GM23338 (cell line): Measurements from ENCODE around the gene PGAP3. TPM values are rescaled to one million over a fixed set of nuclear protein-coding genes. Genes with fewer than 3 reads are reported as not detected.

Source experiments
- ATAC-seq: fragments of 200-7000 bp; cut with Tn5 transposase; 3 replicates; pipeline ENCODE4 v1.9.1; 2020
- DNase-seq: peaks from one replicate; pipeline ENCODE4 v3.0.0-alpha.2; 2015; ENCODE audit warnings: low spot score
- H2AFZ ChIP-seq: fragments of 200-600 bp; sonication (generic); 2 replicates; pipeline ENCODE4 v1.8.0; 2016; ENCODE audit warnings: antibody characterized with exemption, mild to moderate bottlenecking, moderate library complexity
- H3F3A ChIP-seq: fragments of 200-600 bp; sonication (generic); replicated peaks from 2 replicates; pipeline ENCODE4 v1.8.0; 2017; ENCODE audit warnings: antibody characterized with exemption, mixed run types, low read depth
- H3K27ac ChIP-seq: fragments of 200-600 bp; sonication (generic); 2 replicates; pipeline ENCODE4 v1.6.1; 2016; ENCODE audit warnings: low read depth
- H3K27me3 ChIP-seq: fragments of 200-600 bp; sonication (generic); 2 replicates; pipeline ENCODE4 v1.8.0; 2016; ENCODE audit warnings: mild to moderate bottlenecking, mixed run types, moderate library complexity; ENCODE audit not compliant: insufficient read depth
- H3K36me3 ChIP-seq: fragments of 200-600 bp; sonication (generic); 2 replicates; pipeline ENCODE4 v1.8.0; 2016; ENCODE audit warnings: mild to moderate bottlenecking; ENCODE audit not compliant: insufficient read depth
- H3K4me1 ChIP-seq: fragments of 200-600 bp; sonication (generic); 2 replicates; pipeline ENCODE4 v1.8.0; 2016; ENCODE audit warnings: mild to moderate bottlenecking, moderate library complexity; ENCODE audit not compliant: insufficient read depth
- H3K4me2 ChIP-seq: fragments of 200-600 bp; sonication (generic); 2 replicates; pipeline ENCODE4 v1.7.1; 2017; ENCODE audit warnings: mixed run types
- H3K4me3 ChIP-seq: fragments of 200-600 bp; sonication (generic); 2 replicates; pipeline ENCODE4 v1.6.1; 2016; ENCODE audit warnings: mixed run types
- H3K79me2 ChIP-seq: fragments of 200-600 bp; sonication (generic); replicated peaks from 2 replicates; pipeline ENCODE4 v1.8.0; 2017; ENCODE audit warnings: mild to moderate bottlenecking; ENCODE audit not compliant: insufficient read depth
- H3K9me2 ChIP-seq: fragments of 200-600 bp; sonication (generic); 2 replicates; pipeline ENCODE4 v1.8.0; 2017; ENCODE audit not compliant: insufficient read depth
- H4K20me1 ChIP-seq: fragments of 200-600 bp; sonication (generic); replicated peaks from 2 replicates; pipeline ENCODE4 v1.8.0; 2017; ENCODE audit warnings: mild to moderate bottlenecking; ENCODE audit not compliant: insufficient read depth
- H3K27ac Mint-ChIP-seq: 2 replicates; pipeline ENCODE4 v1.8.0; 2020; ENCODE audit warnings: inconsistent platforms, mild to moderate bottlenecking, moderate library complexity, mixed read lengths
- H3K27me3 Mint-ChIP-seq: 3 replicates; pipeline ENCODE4 v1.8.0; 2022; ENCODE audit warnings: low read depth, mild to moderate bottlenecking, moderate library complexity, mixed read lengths, inconsistent platforms; ENCODE audit not compliant: insufficient read depth, poor library complexity
- H3K36me3 Mint-ChIP-seq: 3 replicates; pipeline ENCODE4 v1.8.0; 2021; ENCODE audit warnings: low read depth, mild to moderate bottlenecking, inconsistent platforms, moderate library complexity, mixed read lengths
- H3K4me1 Mint-ChIP-seq: 3 replicates; pipeline ENCODE4 v1.8.0; 2020; ENCODE audit warnings: mild to moderate bottlenecking, inconsistent platforms, mixed read lengths
- H3K4me3 Mint-ChIP-seq: 3 replicates; pipeline ENCODE4 v1.8.0; 2021; ENCODE audit warnings: moderate library complexity, mild to moderate bottlenecking, inconsistent platforms, mixed read lengths
- H3K9me3 Mint-ChIP-seq: 3 replicates; pipeline ENCODE4 v1.8.0; 2020; ENCODE audit warnings: moderate library complexity, mild to moderate bottlenecking, inconsistent platforms, mixed read lengths
- CREB1 ChIP-seq: fragments of 250-450 bp; sonication (Bioruptor Pico); IDR thresholded peaks from 2 replicates; pipeline ENCODE4 v1.5.0; 2020; ENCODE audit warnings: low read depth, mild to moderate bottlenecking, moderate library complexity
- CTCF ChIP-seq, 2 experiments: fragments of 200-600 bp in 1 of 2; sonication (generic) in 1 of 2; conservative IDR thresholded peaks; 2 replicates each; pipeline versions ENCODE4 v1.5.1 to v1.6.1; 2016 to 2017; ENCODE audit warnings: antibody characterized with exemption in 2 of 2, low read depth in 2 of 2, mild to moderate bottlenecking in 2 of 2, moderate library complexity in 1 of 2
- JUNB ChIP-seq: IDR thresholded peaks from one replicate; pipeline ENCODE4 v1.6.1; 2016; ENCODE audit warnings: antibody characterized with exemption; ENCODE audit not compliant: unreplicated experiment
- POLR2AphosphoS5 ChIP-seq: IDR thresholded peaks from 2 replicates; pipeline ENCODE4 v1.6.1; 2016; ENCODE audit warnings: antibody characterized with exemption, low read depth
- STAT1 ChIP-seq: IDR thresholded peaks from one replicate; pipeline ENCODE4 v1.6.1; 2016; ENCODE audit warnings: antibody characterized with exemption; ENCODE audit not compliant: unreplicated experiment
- ZNF114 ChIP-seq: fragments of 250-450 bp; sonication (Bioruptor Pico); IDR thresholded peaks from 2 replicates; pipeline ENCODE4 v1.5.0; 2020; ENCODE audit warnings: mild to moderate bottlenecking, moderate library complexity
- ZNF331 ChIP-seq: fragments of 250-450 bp; sonication (Bioruptor Pico); IDR thresholded peaks from 2 replicates; pipeline ENCODE4 v1.5.0; 2020; ENCODE audit warnings: low read depth, mild to moderate bottlenecking, moderate library complexity
- ZNF462 ChIP-seq: fragments of 250-450 bp; sonication (Bioruptor Pico); IDR thresholded peaks from 2 replicates; pipeline ENCODE4 v1.5.0; 2020; ENCODE audit warnings: mild to moderate bottlenecking, moderate library complexity
- polyA plus RNA-seq: library from polyadenylated mRNA; unstranded; fragments of >200 nt; fragmentation: Nextera tagmentation; extraction: Ambion mirVana; gene quantifications from 2 replicates; pipeline ENCODE4 v1.2.1, GENCODE V29; 2016
- total RNA-seq: library from RNA; depleted of rRNA; stranded (reverse); fragments of >200 nt; shearing (Covaris generic); gene quantifications from 2 replicates; pipeline ENCODE4 v1.2.3, GENCODE V29; 2014
- TF ChIP-seq, protein P1 (sequence below): IDR thresholded peaks from 2 replicates; pipeline ENCODE4 v1.6.1; 2016; ENCODE audit warnings: antibody characterized with exemption

The PGAP3 gene
- total and polyA plus RNA-seq, 2 experiments from 2014 or later, result 7.0 to 10.7 TPM

DNA sequence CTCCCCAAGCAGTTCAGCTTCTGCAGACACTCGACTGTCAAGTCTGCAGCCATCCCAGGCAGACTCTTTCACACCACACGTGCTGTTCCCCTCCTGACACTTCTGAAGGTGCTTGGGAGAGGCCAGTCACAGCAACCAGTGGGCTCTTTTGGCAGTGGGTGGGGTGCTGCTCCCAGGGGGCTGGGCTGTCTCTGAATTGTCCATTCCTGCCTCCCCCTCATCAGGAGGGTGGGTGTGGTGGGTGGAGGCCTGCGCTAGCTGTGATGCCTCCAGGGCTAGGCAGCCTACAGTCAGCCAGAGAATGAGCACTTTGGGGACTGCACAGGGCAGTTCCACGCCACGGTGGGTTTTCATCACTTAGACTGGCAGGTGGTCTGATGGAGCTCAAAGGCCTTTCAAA lies 40.6 kb downstream of the PGAP3 start:
- no peak overlapping the region for H2AFZ ChIP-seq
- H3K79me2 ChIP-seq, result peaks cover 50% of the 10 kb centered on the region
- peaks cover 4% of the 10 kb centered on the region; the same call in 1 of the 2 replicates for H4K20me1 ChIP-seq
- H3K27me3 ChIP-seq, result no peaks in the 10 kb centered on the region
- H3K9me2 ChIP-seq, result no peaks in the 10 kb centered on the region
- H3F3A ChIP-seq, result peaks cover 9% of the 10 kb centered on the region; the same call in 1 of the 2 replicates
- no peak overlapping the region for H3K4me3 Mint-ChIP-seq
- peaks cover 40% of the 10 kb centered on the region for H3K4me1 ChIP-seq
- no peaks in the 10 kb centered on the region; the same call in 2 of the 3 replicates for H3K9me3 Mint-ChIP-seq
- H3K4me3 ChIP-seq, result no peak overlapping the region
- no peak overlapping the region for H3K4me2 ChIP-seq
- H3K36me3 Mint-ChIP-seq, result no peaks in the 10 kb centered on the region; the same call in 1 of the 3 replicates
- peaks cover 10% of the 10 kb centered on the region for H3K27me3 Mint-ChIP-seq
- no peak for DNase-seq
- H3K36me3 ChIP-seq, result no peaks in the 10 kb centered on the region
- no peak overlapping the region for H3K27ac Mint-ChIP-seq
- ATAC-seq, result no peak
- TF ChIP-seq ZNF114 (CRISPR knock-in tag), result no peak
- no peak for TF ChIP-seq CTCF (conservative IDR thresholded peaks at IDR 0.05; ENCODE audit: low read depth in 2 of 2)
- TF ChIP-seq POLR2AphosphoS5, result no peak
- TF ChIP-seq CREB1 (CRISPR knock-in tag), result no peak
- TF ChIP-seq, protein P1, sequence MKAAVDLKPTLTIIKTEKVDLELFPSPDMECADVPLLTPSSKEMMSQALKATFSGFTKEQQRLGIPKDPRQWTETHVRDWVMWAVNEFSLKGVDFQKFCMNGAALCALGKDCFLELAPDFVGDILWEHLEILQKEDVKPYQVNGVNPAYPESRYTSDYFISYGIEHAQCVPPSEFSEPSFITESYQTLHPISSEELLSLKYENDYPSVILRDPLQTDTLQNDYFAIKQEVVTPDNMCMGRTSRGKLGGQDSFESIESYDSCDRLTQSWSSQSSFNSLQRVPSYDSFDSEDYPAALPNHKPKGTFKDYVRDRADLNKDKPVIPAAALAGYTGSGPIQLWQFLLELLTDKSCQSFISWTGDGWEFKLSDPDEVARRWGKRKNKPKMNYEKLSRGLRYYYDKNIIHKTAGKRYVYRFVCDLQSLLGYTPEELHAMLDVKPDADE, result no peak
- no peak for TF ChIP-seq ZNF331 (CRISPR knock-in tag)
- TF ChIP-seq STAT1, result no peak
- no peak for TF ChIP-seq ZNF462 (CRISPR knock-in tag)
- TF ChIP-seq JUNB, result no peak
- H3K4me1 Mint-ChIP-seq, result peaks cover 58% of the 10 kb centered on the region
- no peak overlapping the region for H3K27ac ChIP-seq
